Temporal lobe (tissue), 1 donor: ENCODE data around the gene HTR4. TPM values are rescaled to one million over a fixed set of nuclear protein-coding genes. Genes with fewer than 3 reads are reported as not detected.

Experiments
- total RNA-seq: library from RNA; depleted of rRNA; stranded (reverse); fragments of >200 nt; gene quantifications from one replicate; pipeline ENCODE4 v1.2.3, GENCODE V29; 2014

Gene HTR4
- total RNA-seq, 1 donor from 2014 or later, result 0.49 TPM

Other genes starting within 250 kb of the HTR4 start
- 0.74 TPM for gene ADRB2, start 172.1 kb upstream of the HTR4 start, total RNA-seq